ENCODE data around the gene MYO15A. TPM values are rescaled to one million over a fixed set of nuclear protein-coding genes. Genes with fewer than 3 reads are reported as not detected.

The MYO15A gene
- total RNA-seq, 1 experiment from 2014 or later: 0.05 TPM

DNA sequence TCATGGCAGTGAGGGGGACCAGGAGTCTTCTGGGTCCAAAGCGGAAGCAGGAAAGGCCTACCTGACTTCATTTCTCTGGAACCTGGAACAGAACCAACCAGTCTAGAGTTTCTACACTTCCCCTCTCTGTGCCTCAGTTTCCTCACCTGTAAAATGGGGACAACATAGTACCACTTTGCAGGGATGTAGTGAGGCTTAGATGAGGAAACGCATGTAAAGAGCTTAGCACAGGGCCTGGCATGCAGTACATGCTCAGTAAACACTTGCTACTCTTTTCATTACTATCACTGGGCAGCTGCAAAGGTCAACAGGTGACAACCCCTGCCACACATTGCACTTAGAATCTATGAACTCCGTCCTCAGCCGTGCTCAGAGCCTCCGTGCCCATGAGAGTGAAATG lies 24.2 kb downstream of the MYO15A start:
- DNase-seq (ENCODE audit: low spot score): no peak

DNA sequence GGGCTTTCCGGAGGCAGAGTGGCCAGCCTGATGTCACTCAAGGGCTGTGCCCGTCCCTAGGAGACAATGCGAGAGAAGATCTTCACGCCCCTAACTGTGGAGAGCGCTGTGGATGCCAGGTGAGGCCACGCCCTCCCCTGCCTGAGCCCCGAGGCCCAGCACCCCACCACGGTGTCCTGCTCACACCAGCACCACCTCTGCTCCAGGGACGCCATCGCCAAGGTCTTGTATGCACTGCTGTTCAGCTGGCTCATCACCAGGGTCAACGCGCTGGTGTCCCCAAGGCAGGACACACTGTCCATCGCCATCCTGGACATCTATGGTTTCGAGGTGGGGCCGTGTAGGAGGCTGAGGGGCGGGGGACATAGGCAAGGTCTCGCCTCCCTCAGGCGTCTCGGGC lies 27.8 kb downstream of the MYO15A start:
- no peak for DNase-seq (ENCODE audit: low spot score)

DNA sequence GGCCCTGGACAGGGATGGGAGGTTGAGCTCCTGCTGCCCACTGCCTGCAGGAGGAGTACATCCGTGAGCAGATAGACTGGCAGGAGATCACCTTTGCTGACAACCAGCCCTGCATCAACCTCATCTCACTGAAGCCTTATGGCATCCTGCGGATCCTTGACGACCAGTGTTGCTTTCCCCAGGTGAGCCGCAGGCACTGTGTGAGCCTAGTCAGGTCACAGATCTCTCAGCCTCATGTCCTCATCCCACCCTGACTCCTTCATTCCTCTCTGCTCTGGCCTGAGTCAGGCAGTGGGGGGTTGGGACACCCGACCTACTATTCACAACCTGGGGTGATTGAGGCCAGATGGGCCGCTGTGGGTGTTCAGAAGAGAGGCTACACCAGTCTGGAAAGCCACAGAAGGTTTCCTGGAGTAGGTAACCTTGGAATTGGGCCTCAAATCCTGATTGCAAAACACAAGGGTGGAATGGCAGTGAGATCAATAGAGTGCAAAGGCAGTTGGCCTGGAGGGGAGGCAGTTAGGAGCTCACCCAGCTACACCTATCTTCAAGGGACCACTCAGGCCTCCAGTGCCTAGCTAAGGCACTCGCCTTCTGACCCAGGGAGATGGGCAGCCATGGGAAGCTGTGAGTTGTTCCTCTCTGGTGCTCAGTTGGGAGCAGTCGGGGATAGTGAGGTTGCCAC lies 29.7 kb downstream of the MYO15A start:
- DNase-seq (ENCODE audit: low spot score): no peak

DNA sequence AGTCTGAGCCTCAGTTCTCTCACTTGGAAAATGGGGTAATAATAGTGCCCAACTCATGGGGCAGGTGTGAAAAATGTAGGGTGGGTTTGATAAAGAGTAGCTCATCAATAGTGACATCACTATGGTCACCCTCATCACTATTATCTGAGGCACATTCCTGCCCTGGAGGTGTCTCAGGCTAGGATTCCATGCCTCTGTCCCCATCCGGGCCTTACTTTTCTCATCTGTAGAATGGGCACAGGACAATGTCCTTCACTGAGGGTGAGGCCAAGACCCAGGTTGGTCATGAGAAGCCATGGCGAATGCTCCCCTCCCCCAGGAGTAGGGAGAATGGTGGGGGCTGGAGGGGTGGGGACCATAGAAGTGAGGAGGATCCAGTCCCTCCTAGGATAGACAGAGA lies 30.5 kb downstream of the MYO15A start:
- DNase-seq (ENCODE audit: low spot score): no peak

DNA sequence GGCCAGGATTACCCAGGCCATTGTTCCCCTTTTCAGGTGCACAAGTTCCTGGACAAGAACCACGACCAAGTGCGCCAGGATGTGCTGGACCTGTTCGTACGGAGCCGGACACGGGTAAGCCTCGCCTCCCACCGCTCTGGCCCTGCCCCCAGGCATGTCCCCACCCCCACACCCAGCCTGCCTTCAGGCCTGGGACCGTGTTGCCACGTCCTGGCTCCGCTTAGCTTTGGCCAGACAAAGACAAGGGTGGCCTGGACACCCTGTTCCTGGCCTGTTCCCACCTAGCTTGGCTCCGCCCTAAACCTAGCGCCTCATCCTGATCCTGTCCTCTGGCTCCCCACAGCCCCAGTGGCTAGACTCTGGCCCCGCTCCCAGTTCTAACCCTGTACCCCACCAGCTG lies 30.9 kb downstream of the MYO15A start:
- DNase-seq (ENCODE audit: low spot score): no peak

DNA sequence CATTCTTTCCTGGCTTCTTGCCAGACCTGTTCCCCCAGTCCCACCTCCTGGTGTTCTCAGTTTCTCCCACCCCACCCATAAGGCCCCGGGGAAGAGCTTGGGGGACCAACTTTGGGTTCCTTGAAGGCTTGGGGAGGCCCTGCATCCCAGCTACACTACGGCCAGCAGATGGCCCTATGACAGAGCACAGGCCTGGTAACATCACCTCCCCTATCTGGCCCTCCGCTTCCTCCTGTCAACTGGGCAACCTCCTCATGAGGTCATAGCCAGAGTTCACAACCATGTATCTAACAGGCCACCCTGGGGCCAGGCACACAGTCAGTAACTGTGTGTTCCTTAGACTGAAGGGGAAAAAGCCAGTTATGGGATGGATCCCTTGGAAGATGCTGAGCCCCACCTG lies 31.4 kb downstream of the MYO15A start:
- DNase-seq (ENCODE audit: low spot score): peak; percentile 10

DNA sequence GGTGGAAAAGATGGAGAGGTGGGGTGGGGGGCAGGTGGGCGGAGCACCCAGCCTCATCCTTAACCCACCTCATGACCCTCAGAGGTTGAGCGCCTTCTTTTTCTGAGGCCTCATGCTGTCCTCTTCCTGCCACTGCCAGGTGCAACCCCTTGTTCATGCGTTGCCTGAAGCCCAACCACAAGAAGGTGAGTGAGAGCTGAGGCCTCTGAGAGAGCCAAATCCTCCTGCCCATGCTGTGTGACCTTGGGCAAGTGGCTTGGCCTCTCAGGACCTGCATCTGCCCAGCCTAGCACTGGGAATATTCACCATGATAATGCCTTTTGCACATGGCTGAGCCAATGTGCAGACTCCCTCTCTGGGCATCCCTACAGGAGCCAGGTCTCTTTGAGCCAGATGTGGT lies 32.1 kb downstream of the MYO15A start:
- DNase-seq (ENCODE audit: low spot score): no peak

DNA sequence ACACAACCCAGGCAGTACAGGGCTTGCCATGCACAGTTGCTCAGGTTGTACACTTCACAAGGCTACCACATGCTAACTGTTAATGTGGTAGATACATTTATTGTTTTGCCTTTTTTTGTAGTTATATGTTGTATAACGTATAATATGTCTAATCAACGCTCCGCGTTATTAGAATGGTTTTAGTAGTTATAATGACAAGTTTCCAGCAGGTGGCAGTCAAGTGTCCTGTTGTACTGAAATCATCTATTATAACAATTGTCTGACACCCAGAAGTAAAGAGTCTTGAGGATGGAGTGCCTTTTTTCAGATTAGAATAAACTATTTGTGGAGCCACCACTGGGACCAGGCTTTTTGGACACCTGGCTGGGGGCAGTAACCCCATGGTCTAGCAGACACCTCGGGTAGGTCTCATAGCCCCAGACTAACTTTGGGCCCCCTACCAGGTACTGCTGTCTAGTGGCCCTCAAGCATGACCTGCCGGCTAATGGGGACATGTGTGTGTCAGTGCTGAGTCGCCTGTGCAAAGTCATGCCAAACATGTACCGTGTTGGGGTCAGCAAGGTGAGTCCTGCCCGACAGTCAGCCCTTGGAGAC lies 32.8 kb downstream of the MYO15A start:
- peak; percentile 70 for DNase-seq (ENCODE audit: low spot score)

DNA sequence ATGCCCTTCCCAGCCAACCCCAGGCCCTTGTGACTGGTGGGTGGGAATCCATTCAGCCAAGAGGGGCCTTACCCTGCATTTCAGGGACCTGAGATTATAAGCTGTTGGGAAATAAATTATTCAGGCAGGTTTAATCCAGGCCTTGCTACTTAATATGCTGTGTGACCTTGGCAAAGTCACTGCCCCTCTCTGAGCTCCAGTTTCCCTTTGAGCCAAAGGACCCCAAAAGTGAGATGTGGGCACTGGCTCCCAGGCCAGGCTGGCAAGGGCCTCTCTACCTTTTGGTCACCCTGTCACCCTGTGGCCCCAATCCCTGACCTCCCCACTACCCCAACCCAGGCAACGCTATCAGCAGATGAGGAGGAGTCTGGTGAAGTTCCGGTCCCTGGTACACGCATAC lies 33.9 kb downstream of the MYO15A start:
- DNase-seq (ENCODE audit: low spot score): no peak

DNA sequence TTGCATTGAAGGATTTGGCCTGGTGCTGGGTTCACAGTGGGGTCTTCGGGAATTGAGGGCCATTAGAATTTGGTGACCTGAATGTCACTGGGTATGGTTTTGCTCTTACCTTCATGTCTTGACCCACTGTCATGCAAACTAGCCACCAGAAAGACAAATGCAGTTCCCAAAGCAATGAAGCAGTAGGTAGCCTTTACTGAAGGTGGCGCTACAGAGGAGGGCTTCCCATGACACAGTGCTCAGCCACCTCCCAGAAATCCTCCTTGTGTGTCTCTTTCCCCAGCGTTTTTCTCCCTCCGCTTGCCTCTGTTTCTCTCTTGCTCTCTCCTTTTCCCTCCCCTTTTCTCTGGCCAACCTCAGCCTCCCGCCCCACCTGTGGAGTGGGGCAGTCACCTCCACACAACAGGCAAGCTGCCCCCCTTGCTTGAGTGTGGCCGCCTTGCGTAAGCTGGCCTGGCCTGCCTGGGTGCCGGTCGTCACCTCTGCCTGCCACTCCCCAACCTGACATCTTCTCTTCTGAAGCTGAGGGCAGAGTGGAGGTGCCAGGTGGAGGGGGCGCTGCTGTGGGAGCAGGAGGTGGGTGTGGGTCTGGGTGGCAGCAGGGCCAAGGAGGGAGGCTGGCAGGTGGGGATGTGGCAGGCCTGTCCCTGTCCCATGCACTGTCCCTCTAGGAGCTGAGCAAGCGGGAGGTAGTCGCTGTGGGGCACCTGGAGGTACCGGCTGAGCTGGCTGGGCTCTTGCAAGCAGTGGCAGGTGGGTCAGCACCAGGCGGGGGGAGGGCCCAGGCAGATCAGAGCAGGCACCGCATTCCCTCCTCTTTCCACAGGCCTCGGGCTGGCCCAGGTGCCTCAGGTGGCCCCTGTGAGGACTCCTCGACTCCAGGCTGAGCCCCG lies 34.7 kb downstream of the MYO15A start:
- DNase-seq (ENCODE audit: low spot score): no peak

DNA sequence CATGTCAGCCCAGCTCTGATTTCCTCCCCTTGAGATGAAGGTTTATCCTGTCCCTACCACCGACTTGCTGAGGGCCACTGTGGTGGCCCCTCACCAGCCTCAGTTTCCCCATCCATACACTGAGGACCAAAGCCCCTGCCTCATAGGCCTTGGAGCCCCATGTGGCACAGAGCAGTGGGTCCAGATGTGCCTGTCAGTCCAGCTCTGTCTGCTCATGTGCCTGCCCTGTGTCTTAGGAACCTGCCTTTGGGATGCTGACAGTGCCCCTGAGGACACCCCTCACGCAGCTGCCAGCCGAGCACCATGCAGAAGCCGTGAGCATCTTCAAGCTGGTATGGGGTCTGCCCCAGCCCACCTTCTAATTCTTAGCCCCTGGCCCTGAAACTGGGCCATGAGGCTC lies 35.7 kb downstream of the MYO15A start:
- no peak for DNase-seq (ENCODE audit: low spot score)

DNA sequence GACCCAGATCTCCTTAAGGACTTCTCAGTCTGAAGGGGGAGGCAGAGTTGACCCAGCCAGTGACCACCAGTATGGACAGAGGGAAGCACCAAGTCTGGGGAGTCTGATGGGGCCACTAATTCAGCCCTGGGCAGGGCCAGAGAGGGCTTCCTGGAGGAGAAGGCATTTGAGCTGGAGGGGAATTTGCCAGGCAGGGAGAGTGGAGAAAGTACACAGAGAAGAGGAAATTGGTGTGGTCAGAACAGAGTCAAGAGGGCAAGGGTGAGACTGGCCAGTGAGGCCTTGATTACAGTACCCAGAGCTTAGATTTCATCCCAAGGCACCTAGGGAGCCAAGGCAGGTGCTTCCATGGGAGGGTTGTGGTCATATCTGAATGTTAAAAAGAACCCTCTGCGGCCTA lies 36.3 kb downstream of the MYO15A start:
- no peak for DNase-seq (ENCODE audit: low spot score)

DNA sequence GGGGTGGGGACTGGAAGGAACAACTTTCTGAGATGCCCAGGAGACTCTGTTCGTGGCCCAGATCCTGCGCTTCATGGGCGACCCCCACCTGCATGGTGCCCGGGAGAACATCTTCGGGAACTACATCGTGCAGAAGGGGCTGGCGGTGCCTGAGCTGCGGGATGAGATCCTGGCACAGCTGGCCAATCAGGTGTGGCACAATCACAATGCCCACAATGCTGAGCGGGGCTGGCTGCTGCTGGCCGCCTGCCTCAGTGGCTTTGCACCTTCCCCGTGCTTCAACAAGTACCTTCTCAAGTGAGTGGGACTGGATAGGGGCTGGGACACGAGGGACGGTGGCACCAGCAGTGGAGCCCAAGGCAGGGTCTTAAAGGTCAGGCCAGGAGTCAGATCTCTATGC lies 37.3 kb downstream of the MYO15A start:
- DNase-seq (ENCODE audit: low spot score): no peak

DNA sequence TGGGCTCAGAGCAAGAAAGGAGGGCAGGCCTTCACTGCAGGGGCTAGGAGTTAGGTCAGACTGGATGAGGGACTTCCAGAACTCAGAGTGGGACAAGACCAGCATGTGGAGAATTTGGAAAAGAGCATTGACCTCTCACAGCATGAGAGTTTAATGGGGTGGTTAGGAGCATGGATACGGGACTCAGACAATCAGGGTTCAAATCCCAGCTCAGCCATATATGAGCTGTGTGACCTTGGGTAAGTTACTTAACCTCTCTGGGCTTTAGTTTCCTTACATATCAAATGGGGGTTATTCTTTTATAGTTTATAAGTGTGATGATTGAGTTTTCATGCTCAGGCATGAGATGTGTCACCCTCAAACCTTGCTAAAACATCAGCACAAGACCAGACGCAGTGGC lies 37.7 kb downstream of the MYO15A start:
- DNase-seq (ENCODE audit: low spot score): no peak

DNA sequence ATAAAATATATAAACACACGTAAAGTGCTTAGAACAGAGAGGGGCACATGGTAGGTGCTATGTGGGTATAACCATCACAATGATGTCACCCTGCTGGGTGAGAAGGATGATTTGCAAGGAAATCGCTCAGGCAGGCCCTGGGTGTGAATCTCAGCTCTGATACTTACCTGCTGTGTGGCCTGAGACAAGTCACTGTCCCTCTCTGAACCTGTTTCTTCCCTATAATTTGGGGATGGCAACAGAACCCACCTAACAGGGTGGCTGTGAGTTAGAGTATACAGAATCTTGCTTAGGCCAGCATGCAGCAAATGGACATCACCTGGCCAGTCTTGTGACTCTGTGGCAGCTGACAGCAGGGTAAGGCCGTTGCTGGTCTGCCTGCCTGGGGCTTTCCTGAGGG lies 38.4 kb downstream of the MYO15A start:
- no peak for DNase-seq (ENCODE audit: low spot score)

DNA sequence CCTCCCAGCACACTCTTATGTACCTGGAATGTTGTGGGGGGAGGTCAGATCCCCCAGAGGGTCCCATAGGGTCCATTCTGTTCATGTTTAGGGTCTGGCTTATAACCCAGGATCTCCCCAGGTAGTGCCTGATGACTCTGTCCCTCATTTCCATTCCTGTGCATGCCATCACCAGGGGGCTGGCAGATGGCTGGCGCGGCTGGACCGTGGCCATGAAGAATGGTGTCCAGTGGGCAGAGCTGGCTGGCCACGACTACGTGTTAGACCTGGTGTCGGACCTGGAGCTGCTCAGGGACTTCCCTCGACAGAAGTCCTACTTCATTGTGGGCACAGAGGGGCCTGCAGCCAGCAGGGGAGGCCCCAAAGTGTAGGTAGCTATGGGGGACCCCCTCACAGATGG lies 40.0 kb downstream of the MYO15A start:
- no peak for DNase-seq (ENCODE audit: low spot score)

DNA sequence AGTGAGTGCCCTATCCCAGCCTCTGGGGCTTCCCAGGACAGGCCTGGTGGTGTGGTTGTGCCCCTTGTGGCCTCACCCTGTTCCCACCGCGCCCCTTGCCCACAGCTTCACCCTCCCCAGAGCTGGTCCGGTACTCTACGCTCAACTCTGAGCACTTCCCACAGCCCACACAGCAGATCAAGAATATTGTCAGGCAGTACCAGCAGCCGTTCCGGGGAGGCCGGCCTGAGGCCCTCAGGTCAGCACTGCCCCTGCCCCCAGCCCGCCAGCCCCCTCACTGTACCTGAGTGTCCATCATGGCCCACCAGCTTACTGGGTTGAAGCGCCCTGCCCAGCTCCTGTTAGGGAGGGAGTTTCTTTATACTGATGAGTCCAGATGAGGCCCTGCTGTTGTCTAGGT lies 42.7 kb downstream of the MYO15A start:
- DNase-seq (ENCODE audit: low spot score): no peak

DNA sequence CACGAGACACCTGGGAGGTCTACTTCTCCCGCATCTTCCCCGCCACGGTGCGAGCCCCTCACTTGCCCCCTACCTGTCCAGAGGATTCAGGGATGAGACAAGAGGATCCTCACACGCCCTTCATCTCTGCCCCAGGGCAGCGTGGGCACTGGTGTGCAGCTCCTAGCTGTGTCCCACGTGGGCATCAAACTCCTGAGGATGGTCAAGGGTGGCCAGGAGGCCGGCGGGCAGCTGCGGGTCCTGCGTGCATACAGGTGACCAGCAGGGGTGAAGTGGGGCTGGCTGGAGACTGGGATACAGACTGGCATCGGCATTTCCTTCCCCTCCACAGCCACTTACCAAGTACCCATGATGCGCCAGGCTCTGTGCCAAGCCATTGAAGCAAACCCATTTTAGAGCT lies 46.6 kb downstream of the MYO15A start:
- DNase-seq (ENCODE audit: low spot score): no peak

DNA sequence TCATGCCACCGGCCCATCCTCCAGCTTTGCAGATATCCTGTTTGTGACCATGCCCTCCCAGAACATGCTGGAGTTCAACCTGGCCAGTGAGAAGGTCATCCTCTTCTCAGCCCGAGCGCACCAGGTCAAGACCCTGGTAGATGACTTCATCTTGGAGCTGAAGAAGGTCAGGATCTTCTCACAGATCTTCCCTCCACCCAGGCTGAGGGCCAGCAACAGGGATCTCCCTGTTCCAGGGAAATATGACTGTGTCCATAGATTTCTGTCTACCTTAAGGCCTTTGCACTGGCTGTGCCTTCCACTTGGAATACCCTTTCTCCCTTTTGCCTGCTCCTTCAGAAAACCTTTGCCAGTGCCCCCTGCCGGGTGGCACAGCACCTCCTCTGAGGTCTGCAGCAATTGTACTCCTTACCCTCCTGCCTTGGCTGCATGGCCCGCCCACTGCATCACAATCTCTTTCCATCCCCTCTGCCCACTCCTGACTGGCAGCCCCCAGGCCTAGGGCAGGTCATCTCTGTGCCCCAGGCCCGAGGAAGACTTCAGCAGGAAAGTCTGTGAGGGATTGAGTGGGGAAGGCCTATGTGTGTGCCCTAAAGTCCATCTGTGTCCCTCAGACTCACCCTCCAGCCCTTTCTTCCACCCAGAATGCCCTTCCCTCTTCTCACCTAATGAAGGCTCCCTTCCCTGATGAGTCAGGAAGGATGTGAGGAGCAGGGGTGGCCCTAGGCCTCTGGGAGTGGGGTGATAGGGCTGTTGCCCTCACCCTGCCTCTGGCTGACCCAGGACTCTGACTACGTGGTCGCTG lies 47.8 kb downstream of the MYO15A start:
- no peak for DNase-seq (ENCODE audit: low spot score)

DNA sequence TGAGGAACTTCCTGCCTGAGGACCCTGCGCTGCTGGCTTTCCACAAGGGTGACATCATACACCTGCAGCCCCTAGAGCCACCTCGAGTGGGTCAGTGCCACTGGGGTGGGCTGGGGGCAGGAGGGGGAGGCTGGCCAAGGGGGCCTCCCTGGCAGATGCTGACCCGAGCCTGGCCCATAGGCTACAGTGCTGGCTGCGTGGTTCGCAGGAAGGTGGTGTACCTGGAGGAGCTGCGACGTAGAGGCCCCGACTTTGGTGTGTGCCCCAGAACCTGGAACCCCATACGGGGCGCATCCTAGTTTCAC lies 48.4 kb downstream of the MYO15A start:
- DNase-seq (ENCODE audit: low spot score): no peak

DNA sequence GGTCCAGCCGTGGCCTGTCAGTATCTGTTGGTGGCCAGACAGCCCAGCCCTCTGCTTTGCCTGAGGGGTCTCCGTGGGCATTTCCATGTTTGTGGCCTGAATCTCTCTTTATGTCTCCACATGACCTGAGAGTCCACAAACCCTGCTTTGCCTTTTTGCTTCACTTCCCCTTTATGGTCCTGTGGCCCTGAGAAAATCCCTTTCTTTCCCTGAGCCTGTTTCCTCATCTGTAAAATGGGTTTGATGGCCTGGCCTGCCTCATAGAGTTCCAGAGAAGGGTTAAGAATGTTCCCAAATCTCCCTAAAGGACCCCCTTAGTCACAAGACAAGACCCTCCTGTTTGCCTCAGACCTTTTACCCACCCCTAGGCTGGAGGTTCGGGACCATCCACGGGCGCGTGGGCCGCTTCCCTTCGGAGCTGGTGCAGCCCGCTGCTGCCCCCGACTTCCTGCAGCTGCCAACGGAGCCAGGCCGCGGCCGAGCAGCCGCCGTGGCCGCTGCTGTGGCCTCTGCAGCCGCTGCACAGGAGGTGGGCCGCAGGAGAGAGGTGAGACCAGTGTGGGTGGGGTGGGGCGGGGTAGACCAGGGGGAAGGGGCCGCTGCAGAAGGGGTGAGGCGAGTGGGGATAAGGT lies 48.9 kb downstream of the MYO15A start:
- DNase-seq (ENCODE audit: low spot score): no peak

Measured in HT-29 (cell line).